Glomerular visceral epithelial cell (primary cell): Measurements from ENCODE around the gene TMEM51.
"Not testable (repeated sequence)": the region's sequence is repeated elsewhere in the genome, so short reads cannot be mapped to it uniquely, and the experiment has no call there.

Experiments used
- DNase-seq: peaks from one replicate; pipeline ENCODE4 v3.0.0-alpha.2; 2016; ENCODE audit errors: extremely low spot score

Gene TMEM51

GRCh38 chr1:15154480-15155036 is 1.0 kb downstream of the TMEM51 start:
- peak; percentile 66 for DNase-seq

DNA sequence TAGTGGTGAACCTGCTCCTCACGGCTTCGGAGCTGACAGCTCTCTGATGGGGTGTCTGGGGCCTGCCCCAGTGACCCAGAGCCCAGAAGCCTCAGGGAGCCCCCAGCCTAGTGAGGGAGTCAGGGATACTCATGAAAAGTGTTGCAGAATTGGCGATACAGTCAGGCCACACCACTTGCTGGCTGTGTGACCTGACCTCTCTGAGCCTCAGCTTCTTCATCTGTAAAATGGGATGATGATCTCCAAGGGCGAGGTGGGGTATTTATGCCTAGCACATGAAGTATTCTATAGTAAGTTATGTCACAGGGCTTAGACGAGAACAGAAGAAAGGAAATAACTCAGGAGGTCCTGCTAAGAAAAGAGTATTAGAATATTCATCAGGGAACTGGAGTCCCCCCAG is 1.6 kb downstream of the TMEM51 start:
- DNase-seq: no peak

DNA sequence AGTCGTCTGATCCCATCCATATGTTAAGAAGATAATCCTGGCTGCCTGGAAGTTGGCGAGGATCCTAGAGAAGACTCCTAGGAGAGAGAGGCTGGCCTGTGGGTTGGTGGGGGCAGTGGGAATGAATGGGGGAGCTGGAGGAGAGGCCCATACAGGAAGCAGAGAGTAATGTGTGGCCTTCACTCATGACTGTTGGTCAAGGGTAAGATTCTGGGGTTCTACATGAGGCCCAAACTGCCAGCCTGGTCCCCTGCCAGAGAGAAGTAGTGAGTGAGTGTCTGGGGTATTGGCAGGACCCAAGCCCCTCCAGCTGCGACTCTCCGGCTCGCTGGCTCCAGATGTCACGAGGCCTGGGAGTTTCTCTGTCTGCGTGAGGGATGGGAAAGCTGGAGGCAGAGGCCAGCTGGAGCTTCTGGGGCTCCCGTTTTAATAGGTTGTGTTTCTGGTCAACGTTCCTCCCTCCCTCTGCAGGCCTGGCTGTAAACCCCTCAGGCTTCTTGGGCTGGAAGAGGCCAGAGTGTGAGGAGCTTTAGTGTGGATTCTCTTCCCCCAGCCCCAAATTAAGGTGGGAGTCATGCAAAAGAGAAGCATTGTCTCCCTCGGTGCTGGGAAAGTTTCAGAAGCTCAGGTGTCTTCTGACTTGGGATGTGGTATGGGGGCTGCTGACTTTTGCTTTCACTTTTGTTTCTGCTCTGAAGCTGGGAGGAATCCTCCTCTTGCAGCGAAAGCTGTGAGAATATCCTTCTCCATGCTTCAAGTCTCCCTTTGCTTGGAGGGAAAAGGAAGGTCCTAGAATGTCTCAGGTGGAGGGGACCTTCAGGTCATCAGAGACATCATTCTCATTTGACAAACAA is 2.6 kb downstream of the TMEM51 start:
- DNase-seq: peak; percentile 34

GRCh38 chr1:15156807-15157380 is 3.3 kb downstream of the TMEM51 start:
- DNase-seq: no peak

GRCh38 chr1:15157524-15158399 is 4.2 kb downstream of the TMEM51 start:
- DNase-seq: no peak

DNA sequence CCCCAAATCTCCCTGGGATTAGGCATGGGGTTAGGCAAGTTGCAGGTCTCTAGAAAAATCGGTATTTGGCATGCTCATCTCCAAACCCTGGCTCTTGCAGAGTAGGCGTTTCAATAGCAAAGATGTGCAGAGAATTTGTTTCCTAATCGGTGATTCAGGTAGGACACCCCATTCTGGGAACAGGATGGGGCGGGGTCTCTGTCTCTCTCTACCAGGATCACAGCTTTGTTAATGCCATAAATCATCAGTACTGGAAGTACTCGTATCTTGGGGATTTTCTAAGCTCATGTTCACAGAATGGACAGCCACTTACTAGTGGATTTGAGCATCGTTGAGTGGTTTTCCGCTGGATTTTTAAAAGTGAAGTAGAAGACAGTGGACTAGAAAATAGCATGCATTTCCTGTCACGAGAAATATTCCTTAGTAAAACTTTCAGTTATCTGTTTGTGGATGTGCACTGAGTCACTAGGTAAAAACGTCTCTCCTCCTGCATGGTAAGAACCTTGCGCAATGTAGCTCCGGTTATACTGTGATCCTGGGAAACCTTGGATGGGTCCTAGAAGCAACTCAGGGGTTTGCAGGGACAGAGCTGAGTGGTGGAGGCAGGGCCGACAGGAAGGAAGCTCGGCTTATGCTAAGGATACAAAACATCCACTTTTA is 5.1 kb downstream of the TMEM51 start:
- DNase-seq: peak; percentile 81

GRCh38 chr1:15159166-15159555 is 5.6 kb downstream of the TMEM51 start:
- DNase-seq: no peak

DNA sequence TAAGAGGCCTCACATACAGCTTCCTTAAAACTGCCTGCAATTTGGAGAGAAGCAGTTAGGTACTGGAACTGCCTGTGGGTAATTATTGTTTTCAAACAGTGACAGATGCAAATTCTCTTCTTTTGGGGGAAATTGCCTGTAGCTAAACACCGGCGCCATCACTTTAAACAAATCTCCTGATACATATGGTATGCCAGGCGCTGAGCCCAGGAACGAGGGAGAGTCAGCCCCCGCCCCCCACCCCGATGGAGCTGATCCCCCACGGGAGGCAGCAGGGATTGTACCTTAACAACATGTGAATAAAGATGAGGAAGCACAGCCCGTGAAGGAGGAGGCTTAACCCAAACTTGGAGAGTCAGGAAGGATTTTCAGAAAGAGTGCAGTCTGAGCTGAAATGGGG is 7.1 kb downstream of the TMEM51 start:
- DNase-seq: no peak

DNA sequence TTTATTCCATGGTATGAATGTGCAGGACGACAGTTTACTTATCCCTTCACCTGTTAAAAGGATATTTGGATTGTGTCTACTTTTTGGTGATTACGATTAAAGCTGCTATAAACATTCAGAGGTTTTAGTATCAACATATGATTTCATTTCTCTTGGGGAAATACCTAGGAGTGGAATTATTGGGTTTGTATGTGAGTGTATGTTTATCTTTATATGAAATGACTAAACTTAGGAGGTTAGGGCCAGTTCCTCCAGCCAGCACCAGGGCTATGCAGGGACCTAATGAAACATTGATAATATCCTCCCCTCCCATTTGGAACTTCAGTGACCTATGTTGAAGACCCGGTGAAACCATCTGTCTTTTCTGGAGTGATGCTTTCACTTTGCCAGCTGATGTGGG is 13.8 kb downstream of the TMEM51 start:
- DNase-seq: peak; percentile 41

- DNase-seq: peak; percentile 94
Observed at GRCh38 chr1:15168479-15168878, 14.9 kb downstream of the TMEM51 start.

DNA sequence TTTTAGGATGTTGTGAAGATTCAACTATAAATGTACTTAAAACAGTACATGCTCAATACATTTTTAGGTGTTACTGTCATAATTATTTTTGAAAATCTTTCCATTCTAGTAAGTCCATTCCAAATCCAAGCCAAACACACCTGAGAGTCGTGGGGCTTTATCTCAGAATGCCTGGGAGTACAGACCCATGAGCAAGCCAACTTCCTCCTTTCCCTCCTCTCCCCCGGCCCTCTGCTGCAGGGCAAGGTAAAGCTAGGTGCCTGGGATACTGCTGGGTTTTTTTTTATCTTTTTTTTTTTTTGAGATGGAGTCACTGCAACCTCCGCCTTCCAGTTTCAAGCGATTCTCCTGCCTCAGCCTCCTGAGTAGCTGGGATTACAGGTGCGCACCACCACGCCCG is 16.5 kb downstream of the TMEM51 start:
- no peak for DNase-seq

GRCh38 chr1:15171271-15171908 is 17.8 kb downstream of the TMEM51 start:
- DNase-seq: no peak

DNA sequence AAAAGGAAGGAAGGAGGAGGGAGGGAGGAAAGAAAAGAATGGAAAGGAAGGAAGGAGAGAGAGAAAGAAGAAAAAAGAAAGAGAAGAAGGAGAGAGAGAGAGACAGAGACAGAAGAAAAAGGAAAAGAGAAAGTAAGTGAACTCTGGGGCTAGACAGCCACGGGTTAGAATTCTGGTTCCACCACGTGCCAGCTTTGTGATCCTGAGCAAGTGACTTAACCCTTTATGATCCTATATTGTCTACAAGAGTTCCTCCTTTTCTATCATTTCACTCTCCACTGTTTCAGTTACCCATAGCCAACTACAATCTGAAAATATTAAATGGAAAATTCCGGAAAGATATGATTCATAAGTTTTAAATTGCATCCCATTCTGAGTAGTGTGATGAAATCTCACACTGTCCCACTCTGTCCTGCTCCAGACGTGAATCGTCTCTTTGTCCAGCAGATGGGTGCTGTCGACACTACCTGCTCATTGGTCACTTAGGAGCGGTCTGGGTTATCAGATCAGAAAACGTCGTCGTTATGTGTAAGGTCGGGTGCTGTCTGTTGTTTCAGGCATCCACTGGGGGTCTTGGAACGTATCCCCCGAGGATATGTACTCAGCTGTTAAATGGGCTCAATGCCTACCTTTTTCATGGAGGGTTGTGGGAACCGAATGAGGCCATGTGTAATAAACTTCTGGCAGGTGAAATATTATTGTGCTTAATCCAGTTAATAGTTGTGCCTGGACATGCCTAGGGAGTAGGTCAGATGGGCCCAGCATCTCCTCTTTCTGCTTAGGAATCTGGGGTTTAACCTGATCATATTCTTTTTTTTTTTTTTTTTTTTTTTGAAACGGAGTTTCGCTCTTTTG is 19.1 kb downstream of the TMEM51 start:
- no peak for DNase-seq

DNA sequence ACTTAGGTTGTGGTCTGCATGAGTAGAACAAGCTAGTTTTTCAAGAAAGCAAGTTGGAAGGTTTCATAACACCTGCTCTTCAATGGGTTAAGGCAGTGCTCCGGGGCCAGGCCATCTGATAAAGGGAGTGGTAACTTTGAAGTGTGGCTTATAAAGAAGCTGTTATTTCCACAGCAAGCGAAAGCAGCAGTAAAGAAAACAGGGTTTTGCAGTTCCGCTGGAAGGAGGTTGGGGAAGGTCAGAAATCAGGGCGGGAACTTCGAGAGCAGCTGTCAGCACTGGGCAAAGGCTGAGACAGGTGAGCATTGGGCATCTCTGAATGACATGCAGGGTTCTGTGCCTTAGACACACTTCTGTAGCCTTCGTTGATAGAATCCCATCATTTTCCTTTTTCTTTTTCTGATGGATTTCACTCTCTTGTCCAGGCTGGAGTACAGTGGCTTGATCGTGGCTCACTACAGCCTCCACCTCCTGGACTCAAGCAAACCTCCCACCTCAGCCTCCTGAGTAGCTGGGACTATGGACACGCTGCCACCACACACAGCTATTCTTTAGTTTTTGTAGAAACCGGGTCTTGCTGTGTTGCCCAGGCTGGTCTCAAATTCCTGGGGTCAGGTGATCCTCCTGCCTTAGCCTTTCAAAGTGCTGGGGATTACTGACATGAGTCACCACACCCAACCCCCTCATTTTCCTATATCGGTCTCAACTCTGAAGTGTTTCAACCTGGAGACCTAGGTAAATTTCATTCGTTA is 20.5 kb downstream of the TMEM51 start:
- no peak for DNase-seq

DNA sequence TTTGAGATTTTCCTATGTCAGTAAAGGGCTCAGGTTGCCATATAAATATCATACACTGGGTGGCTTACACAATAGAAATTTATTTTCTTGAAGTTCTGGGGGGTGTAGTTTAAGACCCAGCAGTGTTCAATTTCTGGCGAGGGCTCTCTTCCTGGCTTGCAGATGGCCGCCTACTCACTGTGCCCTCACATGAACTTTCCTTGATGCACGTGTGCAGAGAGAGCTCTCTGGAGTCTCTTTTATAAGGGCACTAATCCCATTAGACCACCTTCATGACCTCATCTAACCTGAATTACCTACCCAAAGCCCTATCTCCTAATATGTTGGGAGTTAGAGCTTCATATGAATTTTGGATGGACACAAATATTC is 21.1 kb downstream of the TMEM51 start:
- no peak for DNase-seq

DNA sequence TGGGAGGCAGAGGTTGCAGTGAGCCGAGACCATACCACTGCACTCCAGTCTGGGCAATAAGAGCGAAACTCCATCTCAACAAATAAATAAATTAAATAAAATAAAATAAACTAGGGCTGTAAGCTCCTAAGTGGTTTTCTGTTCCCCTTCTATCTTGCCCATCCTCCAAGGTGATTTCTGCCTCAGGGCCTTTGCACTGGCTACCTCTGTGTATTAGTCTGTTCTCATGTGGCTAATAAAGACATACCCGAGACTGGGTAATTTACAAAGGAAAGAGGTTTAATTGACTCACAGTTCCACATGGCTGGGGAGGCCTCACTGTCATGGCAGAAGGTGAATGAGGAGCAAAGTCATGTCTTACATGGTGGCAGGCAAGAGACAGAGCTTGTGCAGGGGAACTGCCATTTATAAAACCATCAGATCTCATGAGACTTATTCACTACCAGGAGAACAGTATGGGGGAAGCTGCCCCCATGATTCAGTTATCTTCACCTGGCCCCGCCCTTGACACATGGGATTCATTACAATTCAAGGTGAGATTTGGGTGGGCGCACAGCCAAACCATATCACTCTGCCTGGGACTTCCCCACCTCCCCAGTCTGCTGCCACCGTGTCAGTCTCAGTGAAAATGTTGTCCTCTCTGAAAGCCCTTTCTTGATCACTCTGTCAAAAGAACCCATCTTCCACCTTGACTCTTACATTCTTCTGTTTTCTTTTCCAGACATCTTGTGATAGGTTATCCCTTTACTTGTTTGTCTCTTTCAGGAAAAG is 22.0 kb downstream of the TMEM51 start:
- not testable (repeated sequence) for DNase-seq

GRCh38 chr1:15176120-15176519 is 22.6 kb downstream of the TMEM51 start:
- no peak for DNase-seq

DNA sequence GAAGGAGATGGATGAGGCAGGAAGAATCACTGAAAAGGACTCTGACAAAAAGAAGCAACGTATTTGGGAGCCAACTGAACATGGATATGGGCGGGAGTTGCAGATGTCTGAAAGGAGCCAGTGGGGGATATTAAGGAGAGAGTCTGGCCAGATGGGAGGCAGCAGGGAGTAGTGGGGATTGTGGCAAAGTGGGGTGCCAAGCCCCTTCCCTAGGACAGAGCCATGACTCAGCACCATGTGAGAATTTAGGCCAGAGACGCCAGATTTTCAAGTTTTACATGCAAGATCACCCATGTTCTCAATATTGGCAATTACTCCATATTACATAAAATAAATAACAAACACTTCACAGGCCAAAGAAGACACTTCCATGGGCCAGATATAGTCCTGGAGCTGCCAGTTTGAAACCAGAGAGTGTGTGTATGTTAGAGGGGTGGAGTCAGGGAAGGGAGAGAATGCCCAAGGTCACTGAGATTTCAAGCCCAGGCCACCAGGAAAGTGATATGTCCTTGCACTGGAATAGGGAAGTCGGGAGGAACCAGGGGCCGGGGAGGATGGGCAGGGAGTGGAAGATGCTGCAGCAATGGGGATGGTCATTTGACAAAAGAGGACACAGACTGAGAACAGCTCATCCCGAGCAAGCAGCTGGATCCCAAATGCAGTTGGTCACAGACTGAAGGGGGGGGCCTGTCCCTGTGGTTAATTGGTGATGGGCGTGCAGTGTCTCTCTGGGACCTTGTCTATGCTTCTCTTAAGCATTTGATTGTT is 23.5 kb downstream of the TMEM51 start:
- no peak for DNase-seq
